B cell (primary cell): ENCODE data around the gene COBLL1. TPM values are rescaled to one million over a fixed set of nuclear protein-coding genes. Genes with fewer than 3 reads are reported as not detected.

Source experiments
- ATAC-seq: fragments of 200-7000 bp; cut with Tn5 transposase; one replicate; pipeline ENCODE4 v1.10.0; 2021; ENCODE audit warnings: low read depth, mild to moderate bottlenecking, moderate number of reproducible peaks, moderate library complexity
- CTCF ChIA-PET: fragments of 350-600 bp; sonication (Branson Sonifier 250); formaldehyde crosslinking; loops from one replicate; lab custom pipeline; 2021; ENCODE audit warnings: antibody characterized with exemption, inconsistent platforms; lab: Charles Lee
- POLR2A ChIA-PET: fragments of 350-600 bp; sonication (Branson Sonifier 250); formaldehyde crosslinking; loops from one replicate; lab custom pipeline; 2021; ENCODE audit warnings: antibody characterized with exemption; lab: Charles Lee
- DNase-seq: peaks from one replicate; pipeline ENCODE4 v3.0.0; 2013
- H2AFZ ChIP-seq: 2 replicates; pipeline ENCODE4 v1.6.1; 2012; ENCODE audit warnings: mild to moderate bottlenecking, low read depth, low read length; ENCODE audit not compliant: insufficient read depth, poor library complexity, severe bottlenecking
- H3K27ac ChIP-seq, 2 donors: 1 replicate in 1 of 2; 2 replicates in 1 of 2; pipeline ENCODE4 v1.5.1; 2012 to 2013; ENCODE audit warnings: low read length in 2 of 2, mild to moderate bottlenecking in 2 of 2, moderate library complexity in 1 of 2
- H3K27me3 ChIP-seq, 4 experiments: fragments of 200-600 bp in 1 of 4; sonication (generic) in 1 of 4; replicated peaks in 1 of 4; 1 replicate in 2 of 4; 2 replicates in 2 of 4; pipeline versions ENCODE4 v1.6.1 to v1.7.0; 2013 to 2016; ENCODE audit warnings: low read length in 3 of 4, mild to moderate bottlenecking in 2 of 4, mixed read lengths in 1 of 4, moderate library complexity in 1 of 4; ENCODE audit not compliant: insufficient read depth in 4 of 4, control insufficient read depth in 3 of 4; ENCODE audit errors: control extremely low read depth in 1 of 4
- H3K36me3 ChIP-seq, 2 experiments: replicated peaks in 1 of 2; 1 replicate in 1 of 2; 2 replicates in 1 of 2; pipeline versions ENCODE4 v1.6.1 to v1.7.1; 2013; ENCODE audit warnings: low read length in 1 of 2; ENCODE audit not compliant: insufficient read depth in 2 of 2, control insufficient read depth in 1 of 2; ENCODE audit errors: control extremely low read depth in 1 of 2, extremely low read depth in 1 of 2
- H3K4me1 ChIP-seq, 2 donors: fragments of 200-600 bp in 1 of 2; sonication (generic) in 1 of 2; 1 replicate in 1 of 2; 2 replicates in 1 of 2; pipeline versions ENCODE4 v1.5.1 to v1.6.1; 2013 to 2017; ENCODE audit warnings: low read length in 2 of 2; ENCODE audit not compliant: control insufficient read depth in 2 of 2, insufficient read depth in 2 of 2
- H3K4me2 ChIP-seq: replicated peaks from 2 replicates; pipeline ENCODE3; 2012; ENCODE audit warnings: mild to moderate bottlenecking, low read depth, low read length; ENCODE audit not compliant: poor library complexity, severe bottlenecking
- H3K4me3 ChIP-seq, 5 experiments: fragments of 200-600 bp in 1 of 5; sonication (generic) in 1 of 5; 1 replicate in 3 of 5; 2 replicates in 2 of 5; pipeline versions ENCODE4 v1.5.1 to v1.7.0; 2011 to 2016; ENCODE audit warnings: low read length in 4 of 5, mild to moderate bottlenecking in 4 of 5, low read depth in 2 of 5, control low read depth in 1 of 5, moderate library complexity in 1 of 5; ENCODE audit not compliant: insufficient read depth in 1 of 5; ENCODE audit errors: control extremely low read depth in 1 of 5, extremely low read depth in 1 of 5
- H3K79me2 ChIP-seq: fragments of 200-600 bp; sonication (generic); one replicate; pipeline ENCODE4 v1.6.0; 2016; ENCODE audit warnings: low read length; ENCODE audit not compliant: control insufficient read depth, insufficient read depth
- H3K9ac ChIP-seq: fragments of 200-600 bp; sonication (generic); 2 replicates; pipeline ENCODE4 v1.6.1; 2017; ENCODE audit warnings: mild to moderate bottlenecking, low read length, moderate library complexity
- H3K9me3 ChIP-seq, 3 donors: one replicate each; pipeline versions ENCODE4 v1.6.1 to v1.7.1; 2013; ENCODE audit warnings: low read length in 2 of 3; ENCODE audit not compliant: control insufficient read depth in 2 of 3, insufficient read depth in 1 of 3; ENCODE audit errors: control extremely low read depth in 1 of 3
- H4K20me1 ChIP-seq: 2 replicates; pipeline ENCODE4 v1.6.0; 2012; ENCODE audit warnings: mild to moderate bottlenecking, low read length; ENCODE audit not compliant: insufficient read depth, control insufficient read depth, poor library complexity, severe bottlenecking
- H3K27ac Mint-ChIP-seq: one replicate; pipeline ENCODE4 v1.8.0; 2021; ENCODE audit warnings: mixed read lengths
- H3K27me3 Mint-ChIP-seq: one replicate; pipeline ENCODE4 v1.8.0; 2021; ENCODE audit warnings: mixed read lengths
- H3K4me1 Mint-ChIP-seq: one replicate; pipeline ENCODE4 v1.8.0; 2021; ENCODE audit warnings: mixed read lengths
- H3K4me3 Mint-ChIP-seq: one replicate; pipeline ENCODE4 v1.8.0; 2021; ENCODE audit warnings: mixed read lengths
- H3K9me3 Mint-ChIP-seq: one replicate; pipeline ENCODE4 v1.8.0; 2022; ENCODE audit warnings: mixed read lengths; ENCODE audit not compliant: insufficient read depth
- CTCF ChIP-seq: fragments of 200-600 bp; IDR thresholded peaks from one replicate; pipeline ENCODE4 v1.8.0; 2022; ENCODE audit warnings: antibody characterized with exemption, mild to moderate bottlenecking
- EZH2 ChIP-seq: IDR thresholded peaks from 2 replicates; pipeline ENCODE4 v1.6.1; 2012; ENCODE audit warnings: borderline replicate concordance, low read depth, mild to moderate bottlenecking, moderate library complexity, low read length; ENCODE audit not compliant: insufficient read depth, poor library complexity, severe bottlenecking
- WGBS: methylation state at CpG from one replicate; pipeline ENCODE4 v1.1.5; 2013; ENCODE audit warnings: missing lambda C conversion rate; ENCODE audit not compliant: insufficient coverage; 5-methylcytosine and 5-hydroxymethylcytosine counted together
- intact Hi-C: fragments of 100-400 bp; cut with micrococcal nuclease; formaldehyde crosslinking; loops from one replicate; pipeline ENCODE4 v1.10.0; 2022
- polyA plus RNA-seq: library from polyadenylated mRNA; depleted of rRNA; stranded (reverse); fragments of >200 nt; gene quantifications from 2 replicates; pipeline ENCODE4 v1.2.3, GENCODE V29; 2012
- total RNA-seq, 2 donors: library from RNA; stranded (reverse); fragments of 120-200 nt in 1 of 2; gene quantifications; 1 replicate in 1 of 2; 2 replicates in 1 of 2; pipeline versions ENCODE4 v1.2.3 to v1.2.4, GENCODE V29; 2013 to 2022

Gene COBLL1
- total and polyA plus RNA-seq, 2 donors (not counting 1 experiment from before 2014, with no cell fraction given) = 45.1 to 234 TPM

GRCh38 chr2:164706522-164706921, 135.1 kb downstream of the COBLL1 start:
- no peak overlapping the region for H3K4me2 ChIP-seq
- ATAC-seq (no peak), DNase-seq (no peak)
- intact Hi-C loops = no loop called here
- no peaks in the 10 kb centered on the region for H3K4me1 ChIP-seq
- H3K4me3 Mint-ChIP-seq = no peak overlapping the region
- no peaks in the 10 kb centered on the region for H3K27me3 Mint-ChIP-seq
- H3K27ac ChIP-seq = no peak overlapping the region
- H3K9me3 ChIP-seq = no peaks in the 10 kb centered on the region
- no peaks in the 10 kb centered on the region for H3K79me2 ChIP-seq
- ChIA-PET POLR2A (no interaction called here), CTCF (no interaction called here)
- no peaks in the 10 kb centered on the region for H4K20me1 ChIP-seq
- no peaks in the 10 kb centered on the region for H3K4me1 Mint-ChIP-seq
- no peak overlapping the region for H3K27ac Mint-ChIP-seq
- no peaks in the 10 kb centered on the region for H3K27me3 ChIP-seq
- H3K4me3 ChIP-seq = no peak overlapping the region
- TF ChIP-seq EZH2 (no peak), CTCF (no peak)
- H3K36me3 ChIP-seq = peaks cover 0 to 21% of the 10 kb centered on the region in 2 experiments
- H2AFZ ChIP-seq = no peak overlapping the region
- no peaks in the 10 kb centered on the region for H3K9me3 Mint-ChIP-seq
- no peak overlapping the region for H3K9ac ChIP-seq

GRCh38 chr2:164705412-164706167, 136.0 kb downstream of the COBLL1 start:
- WGBS = 98% methylated on average over 9 of the region's 12 CpGs
- DNase-seq = no peak
- Histone ChIP-seq H3K9me3 (no peaks in the 10 kb centered on the region), H3K4me3 (no peak overlapping the region), H3K36me3 (peaks cover 0 to 28% of the 10 kb centered on the region in 2 experiments), H3K4me2 (no peak overlapping the region), H3K27me3 (no peaks in the 10 kb centered on the region), H3K4me1 (no peaks in the 10 kb centered on the region), H3K9ac (no peak overlapping the region), H3K79me2 (no peaks in the 10 kb centered on the region), H3K27ac (no peak overlapping the region), H2AFZ (no peak overlapping the region), H4K20me1 (no peaks in the 10 kb centered on the region)
- ChIA-PET POLR2A (no interaction called here), CTCF (no interaction called here)
- H3K9me3 Mint-ChIP-seq = no peaks in the 10 kb centered on the region
- no peak overlapping the region for H3K27ac Mint-ChIP-seq
- ATAC-seq = no peak
- TF ChIP-seq EZH2 = no peak
- TF ChIP-seq CTCF = no peak
- H3K4me3 Mint-ChIP-seq = no peak overlapping the region
- no peaks in the 10 kb centered on the region for H3K4me1 Mint-ChIP-seq
- H3K27me3 Mint-ChIP-seq = no peaks in the 10 kb centered on the region
- intact Hi-C loops = no loop called here
